ENCODE results near the gene LLGL1.

The LLGL1 gene

DNA sequence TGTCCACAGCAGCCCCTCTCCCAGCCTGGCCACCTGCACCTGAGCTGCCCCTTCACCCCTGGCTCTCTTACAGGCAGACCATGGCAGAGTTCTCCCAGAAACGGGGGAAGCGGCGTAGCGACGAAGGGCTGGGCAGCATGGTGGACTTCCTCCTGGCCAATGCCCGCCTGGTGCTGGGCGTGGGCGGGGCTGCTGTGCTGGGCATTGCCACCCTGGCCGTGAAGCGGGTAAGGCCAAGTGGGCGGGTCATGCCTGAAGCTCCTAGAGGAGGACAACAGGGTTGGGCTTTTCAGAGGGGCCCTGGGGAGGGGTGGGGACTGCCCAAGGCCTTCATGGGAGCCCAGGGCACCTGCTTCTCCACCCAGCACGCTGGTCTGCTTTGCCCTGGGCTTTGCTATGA is 37.2 kb downstream of the LLGL1 start:
- Histone ChIP-seq H3K4me1 (ENCODE audit: control insufficient read depth in 1 of 2, insufficient read depth in 2 of 2, low read length in 2 of 2) (peaks cover 22 to 27% of the 10 kb centered on the region in 2 donors), H3K36me3 (ENCODE audit: control insufficient read depth in 1 of 2, insufficient read depth in 2 of 2, low read length in 2 of 2) (peaks cover 16 to 27% of the 10 kb centered on the region in 2 donors), H3K9ac (ENCODE audit: low read depth in 1 of 2, low read length in 2 of 2) (no peak overlapping the region), H3K27ac (ENCODE audit: low read depth, low read length) (no peak overlapping the region), H3K9me3 (ENCODE audit: control insufficient read depth in 1 of 2, low read length in 2 of 2) (no peaks in the 10 kb centered on the region), H3K4me3 (ENCODE audit: low read depth in 1 of 2, low read length in 2 of 2) (no peak overlapping the region), H3K27me3 (ENCODE audit: control insufficient read depth in 1 of 2, insufficient read depth in 2 of 2, low read length in 2 of 2) (no peaks in the 10 kb centered on the region)

DNA sequence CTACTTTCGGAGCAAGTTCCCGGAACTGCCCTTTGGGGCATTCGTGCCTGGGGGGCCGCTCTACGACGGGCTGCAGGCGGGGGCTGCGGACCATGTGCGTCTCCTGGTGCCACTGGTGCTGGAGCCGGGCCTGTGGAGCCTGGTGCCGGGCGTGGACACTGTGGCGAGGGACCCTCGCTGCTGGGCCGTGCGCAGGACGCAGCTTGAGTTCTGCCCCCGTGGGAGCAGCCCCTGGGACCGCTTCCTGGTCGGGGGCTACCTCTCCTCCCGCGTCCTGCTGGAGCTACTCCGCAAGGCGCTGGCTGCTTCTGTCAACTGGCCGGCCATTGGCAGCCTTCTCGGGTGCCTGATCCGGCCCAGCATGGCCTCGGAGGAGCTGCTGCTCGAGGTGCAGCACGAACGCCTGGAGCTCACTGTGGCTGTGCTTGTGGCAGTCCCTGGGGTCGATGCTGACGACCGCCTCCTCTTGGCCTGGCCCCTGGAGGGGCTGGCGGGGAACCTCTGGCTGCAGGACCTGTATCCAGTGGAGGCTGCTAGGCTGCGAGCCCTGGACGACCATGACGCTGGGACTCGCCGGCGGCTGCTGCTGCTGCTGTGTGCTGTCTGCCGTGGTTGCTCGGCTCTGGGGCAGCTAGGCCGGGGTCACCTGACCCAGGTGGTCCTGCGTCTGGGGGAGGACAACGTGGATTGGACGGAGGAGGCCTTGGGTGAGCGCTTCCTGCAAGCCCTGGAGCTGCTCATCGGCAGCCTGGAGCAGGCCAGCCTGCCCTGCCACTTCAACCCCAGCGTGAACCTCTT is 38.6 kb downstream of the LLGL1 start:
- Histone ChIP-seq H3K36me3 (ENCODE audit: control insufficient read depth in 1 of 2, insufficient read depth in 2 of 2, low read length in 2 of 2) (peaks cover 16 to 27% of the 10 kb centered on the region in 2 donors), H3K4me1 (ENCODE audit: control insufficient read depth in 1 of 2, insufficient read depth in 2 of 2, low read length in 2 of 2) (peaks cover 20 to 21% of the 10 kb centered on the region in 2 donors), H3K27ac (ENCODE audit: low read depth, low read length) (no peak overlapping the region), H3K4me3 (ENCODE audit: low read depth in 1 of 2, low read length in 2 of 2) (no peak overlapping the region), H3K9me3 (ENCODE audit: control insufficient read depth in 1 of 2, low read length in 2 of 2) (no peaks in the 10 kb centered on the region), H3K9ac (ENCODE audit: low read depth in 1 of 2, low read length in 2 of 2) (no peak overlapping the region), H3K27me3 (ENCODE audit: control insufficient read depth in 1 of 2, insufficient read depth in 2 of 2, low read length in 2 of 2) (no peaks in the 10 kb centered on the region)

DNA sequence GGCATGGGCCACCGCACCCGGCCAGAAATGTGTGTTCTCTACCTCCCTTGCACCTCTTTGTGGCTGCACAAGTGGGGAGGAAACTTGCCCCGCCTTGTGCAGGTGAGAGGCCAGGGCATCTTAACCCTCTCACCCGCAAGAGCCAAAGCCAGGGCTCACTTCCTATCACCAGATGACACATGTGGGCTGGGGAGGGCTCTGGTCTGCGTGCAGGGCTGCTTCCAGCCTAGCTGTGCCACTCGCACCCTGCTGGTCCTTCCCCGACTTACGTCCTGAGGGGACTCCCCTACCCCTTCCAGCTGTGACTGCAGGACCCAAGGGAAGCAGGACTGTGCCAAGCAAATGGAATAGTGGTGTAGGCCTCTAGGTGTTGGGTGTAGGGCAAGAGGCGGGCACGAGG is 41.9 kb downstream of the LLGL1 start:
- no peak overlapping the region for H3K4me3 ChIP-seq (ENCODE audit: low read depth in 1 of 2, low read length in 2 of 2)
- H3K4me1 ChIP-seq (ENCODE audit: control insufficient read depth in 1 of 2, insufficient read depth in 2 of 2, low read length in 2 of 2) = peaks cover under 1 to 1% of the 10 kb centered on the region in 2 donors
- H3K9me3 ChIP-seq (ENCODE audit: control insufficient read depth in 1 of 2, low read length in 2 of 2) = no peaks in the 10 kb centered on the region
- H3K36me3 ChIP-seq (ENCODE audit: control insufficient read depth in 1 of 2, insufficient read depth in 2 of 2, low read length in 2 of 2) = peaks cover 16 to 27% of the 10 kb centered on the region in 2 donors
- no peak overlapping the region for H3K9ac ChIP-seq (ENCODE audit: low read depth in 1 of 2, low read length in 2 of 2)
- no peak overlapping the region for H3K27ac ChIP-seq (ENCODE audit: low read depth, low read length)
- H3K27me3 ChIP-seq (ENCODE audit: control insufficient read depth in 1 of 2, insufficient read depth in 2 of 2, low read length in 2 of 2) = no peaks in the 10 kb centered on the region

DNA sequence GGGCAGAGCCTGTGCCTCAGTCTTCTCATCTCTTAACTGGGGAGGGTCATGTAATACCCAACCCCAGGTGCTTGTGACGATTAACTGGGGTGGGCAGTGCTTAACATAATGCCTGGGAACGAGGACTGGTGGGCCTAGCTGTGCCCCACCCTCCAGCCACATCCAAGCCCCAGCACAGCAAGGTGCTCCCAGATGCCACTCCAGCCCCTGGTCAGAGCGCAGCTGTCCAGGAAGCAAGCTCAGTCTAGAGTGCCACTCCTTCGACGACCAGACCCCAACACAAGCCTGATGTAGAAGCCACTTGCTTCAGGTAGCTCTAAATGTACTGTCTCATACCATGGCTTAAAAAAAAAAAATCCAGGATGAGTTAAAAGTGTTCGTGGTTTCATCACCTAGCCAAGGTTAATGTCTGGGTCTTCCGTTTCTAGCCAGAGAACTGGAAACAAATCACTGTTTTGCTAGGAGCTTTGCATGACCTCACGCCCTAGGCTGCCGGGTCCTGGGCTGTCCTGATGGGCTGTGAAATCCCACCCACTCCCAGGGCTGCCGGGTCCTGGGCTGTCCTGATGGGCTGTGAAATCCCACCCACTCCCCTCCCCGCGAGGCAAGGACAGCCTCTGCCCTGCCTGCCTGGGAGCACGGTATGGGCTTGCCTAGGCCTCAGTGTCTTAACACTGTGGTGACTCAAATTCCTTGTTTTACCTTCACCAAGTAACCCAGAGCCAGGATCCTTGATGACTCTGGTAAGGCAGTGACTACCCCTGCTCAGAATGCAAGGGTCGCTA is 42.7 kb downstream of the LLGL1 start:
- H3K4me1 ChIP-seq (ENCODE audit: control insufficient read depth in 1 of 2, insufficient read depth in 2 of 2, low read length in 2 of 2) = no peaks in the 10 kb centered on the region
- H3K36me3 ChIP-seq (ENCODE audit: control insufficient read depth in 1 of 2, insufficient read depth in 2 of 2, low read length in 2 of 2) = peaks cover 18 to 26% of the 10 kb centered on the region in 2 donors
- H3K9me3 ChIP-seq (ENCODE audit: control insufficient read depth in 1 of 2, low read length in 2 of 2) = no peaks in the 10 kb centered on the region
- H3K4me3 ChIP-seq (ENCODE audit: low read depth in 1 of 2, low read length in 2 of 2) = no peak overlapping the region
- no peaks in the 10 kb centered on the region for H3K27me3 ChIP-seq (ENCODE audit: control insufficient read depth in 1 of 2, insufficient read depth in 2 of 2, low read length in 2 of 2)
- H3K9ac ChIP-seq (ENCODE audit: low read depth in 1 of 2, low read length in 2 of 2) = no peak overlapping the region
- H3K27ac ChIP-seq (ENCODE audit: low read depth, low read length) = no peak overlapping the region

DNA sequence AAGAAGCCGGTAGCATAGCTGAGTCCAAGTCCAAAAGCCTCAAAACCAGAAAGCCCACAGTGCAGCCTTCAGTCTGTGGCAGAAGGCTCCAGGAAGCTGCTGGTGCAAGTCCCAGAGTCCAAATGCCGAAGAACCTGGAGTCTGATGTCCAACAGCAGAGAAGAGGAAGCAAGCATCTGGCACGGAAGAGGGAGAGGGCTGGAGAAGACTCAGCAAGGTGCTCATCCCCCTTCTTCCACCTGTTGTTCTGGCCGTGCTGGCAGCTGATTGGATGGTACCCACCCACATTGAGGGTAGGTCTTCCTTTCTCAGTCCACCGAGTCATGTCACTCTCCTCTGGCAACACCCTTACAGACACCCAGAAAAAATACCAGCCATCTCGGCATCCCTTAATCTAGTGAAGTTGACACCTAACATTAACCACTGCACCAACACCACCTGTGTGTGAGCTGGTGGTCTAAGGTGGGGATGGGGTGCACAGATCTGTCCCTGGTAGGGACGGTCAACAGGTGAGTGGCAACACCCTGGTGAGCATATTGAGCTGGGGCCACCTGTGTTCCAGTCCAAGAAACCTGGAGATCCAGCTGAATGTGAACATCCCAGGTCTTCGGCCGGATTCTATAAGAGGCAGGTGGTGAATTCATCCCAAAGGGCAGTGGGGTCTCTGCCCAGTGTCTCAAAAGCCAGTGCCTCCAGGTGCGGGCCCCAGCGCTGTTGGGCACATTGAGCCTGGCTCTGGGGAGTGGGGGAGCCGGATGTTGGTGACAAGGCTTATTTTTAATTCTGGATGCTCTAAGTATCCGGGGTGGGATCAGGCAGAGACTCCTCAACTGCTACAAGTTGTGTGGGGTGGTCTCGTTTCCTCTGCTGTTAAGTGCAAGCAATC is 44.9 kb downstream of the LLGL1 start:
- no peaks in the 10 kb centered on the region for H3K9me3 ChIP-seq (ENCODE audit: control insufficient read depth in 1 of 2, low read length in 2 of 2)
- no peaks in the 10 kb centered on the region for H3K4me1 ChIP-seq (ENCODE audit: control insufficient read depth in 1 of 2, insufficient read depth in 2 of 2, low read length in 2 of 2)
- H3K27me3 ChIP-seq (ENCODE audit: control insufficient read depth in 1 of 2, insufficient read depth in 2 of 2, low read length in 2 of 2) = no peaks in the 10 kb centered on the region
- no peak overlapping the region for H3K4me3 ChIP-seq (ENCODE audit: low read depth in 1 of 2, low read length in 2 of 2)
- no peak overlapping the region for H3K27ac ChIP-seq (ENCODE audit: low read depth, low read length)
- H3K9ac ChIP-seq (ENCODE audit: low read depth in 1 of 2, low read length in 2 of 2) = no peak overlapping the region
- peaks cover 14 to 19% of the 10 kb centered on the region in 2 donors for H3K36me3 ChIP-seq (ENCODE audit: control insufficient read depth in 1 of 2, insufficient read depth in 2 of 2, low read length in 2 of 2)

DNA sequence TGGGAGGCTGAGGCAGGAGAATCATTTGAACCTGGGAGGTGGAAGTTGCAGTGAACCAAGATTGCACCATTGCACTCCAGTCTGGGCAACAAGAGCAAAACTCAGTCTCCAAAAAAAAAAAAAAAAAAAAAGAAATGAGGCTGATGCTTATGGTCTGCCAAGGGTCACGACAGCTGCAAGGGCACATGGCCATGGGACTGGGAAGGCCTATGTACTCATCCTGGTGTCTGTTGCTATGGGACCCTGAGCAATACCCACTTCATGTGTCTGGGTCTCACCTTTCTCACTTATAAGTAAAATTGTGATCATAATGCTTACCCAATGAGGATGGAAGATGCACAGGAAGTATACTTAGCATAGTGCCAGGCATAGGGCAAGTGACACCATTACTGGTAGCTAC is 51.6 kb downstream of the LLGL1 start:
- H3K36me3 ChIP-seq (ENCODE audit: control insufficient read depth in 1 of 2, insufficient read depth in 2 of 2, low read length in 2 of 2) = peaks cover 33 to 71% of the 10 kb centered on the region in 2 donors
- H3K9me3 ChIP-seq (ENCODE audit: control insufficient read depth in 1 of 2, low read length in 2 of 2) = no peaks in the 10 kb centered on the region
- H3K27me3 ChIP-seq (ENCODE audit: control insufficient read depth in 1 of 2, insufficient read depth in 2 of 2, low read length in 2 of 2) = no peaks in the 10 kb centered on the region
- no peak overlapping the region for H3K4me3 ChIP-seq (ENCODE audit: low read depth in 1 of 2, low read length in 2 of 2)
- no peaks in the 10 kb centered on the region for H3K4me1 ChIP-seq (ENCODE audit: control insufficient read depth in 1 of 2, insufficient read depth in 2 of 2, low read length in 2 of 2)
- no peak overlapping the region for H3K9ac ChIP-seq (ENCODE audit: low read depth in 1 of 2, low read length in 2 of 2)
- H3K27ac ChIP-seq (ENCODE audit: low read depth, low read length) = no peak overlapping the region

DNA sequence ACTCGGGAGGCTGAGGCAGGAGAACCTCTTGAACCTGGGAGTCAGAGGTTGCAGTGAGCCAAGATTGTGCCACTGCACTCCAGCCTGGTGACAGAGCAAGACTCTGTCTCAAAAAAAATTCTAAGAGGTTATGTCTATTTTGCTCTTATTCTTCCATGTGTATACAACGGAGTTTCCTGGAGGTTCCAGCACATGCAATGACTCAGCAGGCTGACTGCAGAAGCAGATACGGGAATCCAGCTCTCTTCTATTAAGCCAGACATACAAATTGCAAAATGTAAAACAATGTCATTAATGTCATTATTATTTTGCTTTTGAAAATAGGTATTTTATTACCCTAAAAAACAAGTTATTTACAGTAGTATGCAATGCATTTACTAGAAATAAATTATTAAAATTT is 53.4 kb downstream of the LLGL1 start:
- Histone ChIP-seq H3K9ac (ENCODE audit: low read depth in 1 of 2, low read length in 2 of 2) (no peak overlapping the region), H3K27me3 (ENCODE audit: control insufficient read depth in 1 of 2, insufficient read depth in 2 of 2, low read length in 2 of 2) (no peaks in the 10 kb centered on the region), H3K9me3 (ENCODE audit: control insufficient read depth in 1 of 2, low read length in 2 of 2) (no peaks in the 10 kb centered on the region), H3K4me3 (ENCODE audit: low read depth in 1 of 2, low read length in 2 of 2) (no peak overlapping the region), H3K27ac (ENCODE audit: low read depth, low read length) (no peak overlapping the region), H3K4me1 (ENCODE audit: control insufficient read depth in 1 of 2, insufficient read depth in 2 of 2, low read length in 2 of 2) (no peaks in the 10 kb centered on the region), H3K36me3 (ENCODE audit: control insufficient read depth in 1 of 2, insufficient read depth in 2 of 2, low read length in 2 of 2) (peaks cover 40 to 79% of the 10 kb centered on the region in 2 donors)

DNA sequence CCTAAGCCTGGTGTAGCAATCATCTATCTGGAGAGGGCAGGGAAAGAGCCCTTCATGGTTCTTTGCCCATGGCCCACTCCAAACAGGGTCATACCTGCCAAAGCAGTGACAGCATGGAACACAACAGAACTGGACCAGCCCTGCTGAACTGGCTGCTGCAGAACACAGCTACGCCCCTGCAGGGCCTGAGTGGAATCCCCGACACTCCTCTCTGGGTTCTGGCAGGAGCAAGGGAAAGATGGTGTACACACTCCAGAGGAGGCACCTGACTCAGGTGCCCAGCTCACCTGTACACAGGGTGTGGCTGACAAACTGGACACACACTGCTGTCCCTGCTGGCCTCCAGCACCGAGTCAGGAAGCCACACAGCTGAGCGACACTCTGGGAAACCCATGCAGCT is 54.8 kb downstream of the LLGL1 start:
- no peaks in the 10 kb centered on the region for H3K9me3 ChIP-seq (ENCODE audit: control insufficient read depth in 1 of 2, low read length in 2 of 2)
- H3K27ac ChIP-seq (ENCODE audit: low read depth, low read length) = no peak overlapping the region
- no peak overlapping the region for H3K4me3 ChIP-seq (ENCODE audit: low read depth in 1 of 2, low read length in 2 of 2)
- H3K27me3 ChIP-seq (ENCODE audit: control insufficient read depth in 1 of 2, insufficient read depth in 2 of 2, low read length in 2 of 2) = no peaks in the 10 kb centered on the region
- no peaks in the 10 kb centered on the region for H3K4me1 ChIP-seq (ENCODE audit: control insufficient read depth in 1 of 2, insufficient read depth in 2 of 2, low read length in 2 of 2)
- H3K9ac ChIP-seq (ENCODE audit: low read depth in 1 of 2, low read length in 2 of 2) = no peak overlapping the region
- H3K36me3 ChIP-seq (ENCODE audit: control insufficient read depth in 1 of 2, insufficient read depth in 2 of 2, low read length in 2 of 2) = peaks cover 40 to 78% of the 10 kb centered on the region in 2 donors

DNA sequence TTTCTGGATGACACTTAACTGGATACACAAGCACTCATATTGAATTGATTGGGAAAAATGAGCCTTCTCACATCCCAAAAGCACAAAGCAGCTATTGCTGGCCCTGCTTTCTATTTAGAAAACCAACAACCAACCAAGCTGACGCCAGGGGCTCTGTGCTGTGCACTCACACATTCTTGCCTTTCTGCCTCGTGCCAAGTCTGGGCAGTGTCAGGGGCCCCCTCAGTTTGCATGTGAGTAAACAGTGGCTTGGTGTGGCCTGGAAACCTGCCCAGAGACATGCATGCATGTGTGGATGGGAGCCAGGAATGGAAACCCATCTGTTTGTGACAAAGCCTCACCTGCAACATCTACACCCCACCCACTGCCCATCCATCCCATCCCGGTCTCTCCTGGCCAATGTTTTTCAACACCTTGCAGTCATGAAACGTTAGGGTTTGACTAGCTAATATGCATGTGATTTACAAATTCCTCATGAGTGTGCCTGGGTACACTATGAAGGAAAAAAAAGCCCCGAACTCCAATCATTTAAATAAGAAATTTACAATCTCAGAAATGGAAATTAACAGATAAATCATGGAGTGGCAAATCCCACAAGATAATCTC is 55.4 kb downstream of the LLGL1 start:
- Histone ChIP-seq H3K9ac (ENCODE audit: low read depth in 1 of 2, low read length in 2 of 2) (no peak overlapping the region), H3K4me1 (ENCODE audit: control insufficient read depth in 1 of 2, insufficient read depth in 2 of 2, low read length in 2 of 2) (no peaks in the 10 kb centered on the region), H3K4me3 (ENCODE audit: low read depth in 1 of 2, low read length in 2 of 2) (no peak overlapping the region), H3K9me3 (ENCODE audit: control insufficient read depth in 1 of 2, low read length in 2 of 2) (no peaks in the 10 kb centered on the region), H3K36me3 (ENCODE audit: control insufficient read depth in 1 of 2, insufficient read depth in 2 of 2, low read length in 2 of 2) (peaks cover 44 to 82% of the 10 kb centered on the region in 2 donors), H3K27ac (ENCODE audit: low read depth, low read length) (no peak overlapping the region), H3K27me3 (ENCODE audit: control insufficient read depth in 1 of 2, insufficient read depth in 2 of 2, low read length in 2 of 2) (no peaks in the 10 kb centered on the region)
